ENCODE results near the gene TRMT1. TPM values are rescaled to one million over a fixed set of nuclear protein-coding genes. Genes with fewer than 3 reads are reported as not detected.

Gene TRMT1
- total RNA-seq, 2 experiments from 2014 or later, result 114 TPM

- no peaks in the 10 kb centered on the region for H3K27me3 Mint-ChIP-seq
- H3K9me3 Mint-ChIP-seq, result no peaks in the 10 kb centered on the region
- peaks cover 24% of the 10 kb centered on the region for H3K4me1 Mint-ChIP-seq
- DNase-seq, result no peak
- peaks cover 13% of the 10 kb centered on the region for H3K36me3 Mint-ChIP-seq
- H3K27ac Mint-ChIP-seq, result no peak overlapping the region
- no peak overlapping the region for H3K4me3 Mint-ChIP-seq
These were observed 18.8 kb upstream of the TRMT1 start for GRCh38 chr19:13135068-13136062.

GRCh38 chr19:13134626-13135025, 18.1 kb upstream of the TRMT1 start:
- DNase-seq, result no peak
- Mint-ChIP-seq H3K9me3 (no peaks in the 10 kb centered on the region), H3K27me3 (no peaks in the 10 kb centered on the region), H3K27ac (no peak overlapping the region), H3K36me3 (peaks cover 13% of the 10 kb centered on the region), H3K4me1 (peaks cover 24% of the 10 kb centered on the region), H3K4me3 (no peak overlapping the region)

- Mint-ChIP-seq H3K4me1 (peaks cover 24% of the 10 kb centered on the region), H3K27me3 (no peaks in the 10 kb centered on the region), H3K4me3 (no peak overlapping the region), H3K9me3 (no peaks in the 10 kb centered on the region), H3K27ac (peak overlapping the region; percentile 90), H3K36me3 (peaks cover 13% of the 10 kb centered on the region)
- DNase-seq, result no peak
These were observed 16.8 kb upstream of the TRMT1 start for GRCh38 chr19:13133241-13133870.

GRCh38 chr19:13132471-13133180, 16.1 kb upstream of the TRMT1 start:
- Mint-ChIP-seq H3K27ac (peak overlapping the region; percentile 90), H3K4me1 (peaks cover 28% of the 10 kb centered on the region), H3K36me3 (peaks cover 13% of the 10 kb centered on the region), H3K9me3 (no peaks in the 10 kb centered on the region), H3K4me3 (peak overlapping the region; percentile 15), H3K27me3 (no peaks in the 10 kb centered on the region)
- peak; percentile 68 for DNase-seq

- H3K27ac Mint-ChIP-seq, result peak overlapping the region; percentile 47
- no peaks in the 10 kb centered on the region for H3K9me3 Mint-ChIP-seq
- no peaks in the 10 kb centered on the region for H3K27me3 Mint-ChIP-seq
- H3K4me1 Mint-ChIP-seq, result peaks cover 28% of the 10 kb centered on the region
- DNase-seq, result no peak
- H3K4me3 Mint-ChIP-seq, result no peak overlapping the region
- H3K36me3 Mint-ChIP-seq, result peaks cover 13% of the 10 kb centered on the region
These were observed 14.4 kb upstream of the TRMT1 start for GRCh38 chr19:13130886-13131490.

- H3K4me3 Mint-ChIP-seq, result no peak overlapping the region
- peaks cover 13% of the 10 kb centered on the region for H3K36me3 Mint-ChIP-seq
- no peak overlapping the region for H3K27ac Mint-ChIP-seq
- H3K9me3 Mint-ChIP-seq, result no peaks in the 10 kb centered on the region
- peaks cover 28% of the 10 kb centered on the region for H3K4me1 Mint-ChIP-seq
- no peaks in the 10 kb centered on the region for H3K27me3 Mint-ChIP-seq
- DNase-seq, result no peak
These were observed 12.8 kb upstream of the TRMT1 start for GRCh38 chr19:13129384-13129783.

GRCh38 chr19:13128583-13128982, 12.0 kb upstream of the TRMT1 start:
- Mint-ChIP-seq H3K27me3 (no peaks in the 10 kb centered on the region), H3K4me3 (no peak overlapping the region), H3K4me1 (peaks cover 29% of the 10 kb centered on the region), H3K9me3 (no peaks in the 10 kb centered on the region), H3K36me3 (peaks cover 13% of the 10 kb centered on the region), H3K27ac (no peak overlapping the region)
- no peak for DNase-seq

- no peaks in the 10 kb centered on the region for H3K27me3 Mint-ChIP-seq
- H3K9me3 Mint-ChIP-seq, result no peaks in the 10 kb centered on the region
- H3K36me3 Mint-ChIP-seq, result peaks cover 9% of the 10 kb centered on the region
- DNase-seq, result no peak
- H3K27ac Mint-ChIP-seq, result no peak overlapping the region
- H3K4me3 Mint-ChIP-seq, result no peak overlapping the region
- H3K4me1 Mint-ChIP-seq, result peaks cover 27% of the 10 kb centered on the region
These were observed 11.5 kb upstream of the TRMT1 start for GRCh38 chr19:13127811-13128575.

- H3K9me3 Mint-ChIP-seq, result no peaks in the 10 kb centered on the region
These were observed 10.5 kb upstream of the TRMT1 start for GRCh38 chr19:13127051-13127450.

GRCh38 chr19:13122980-13123957, 6.7 kb upstream of the TRMT1 start:
- Mint-ChIP-seq H3K27me3 (no peaks in the 10 kb centered on the region), H3K4me3 (no peak overlapping the region), H3K9me3 (no peaks in the 10 kb centered on the region), H3K27ac (peak overlapping the region; percentile 56), H3K36me3 (peaks cover 8% of the 10 kb centered on the region), H3K4me1 (peaks cover 46% of the 10 kb centered on the region)
- no peak for DNase-seq

More at GRCh38 chr19:13127051-13127450, 10.5 kb upstream of the TRMT1 start:
- H3K36me3 Mint-ChIP-seq, result peaks cover 5% of the 10 kb centered on the region
- H3K27me3 Mint-ChIP-seq, result no peaks in the 10 kb centered on the region
- no peak overlapping the region for H3K27ac Mint-ChIP-seq
- H3K4me1 Mint-ChIP-seq, result peaks cover 25% of the 10 kb centered on the region
- no peak overlapping the region for H3K4me3 Mint-ChIP-seq
- no peak for DNase-seq

GRCh38 chr19:13122275-13122878, 5.8 kb upstream of the TRMT1 start:
- Mint-ChIP-seq H3K4me3 (no peak overlapping the region), H3K27ac (peak overlapping the region; percentile 56)

GRCh38 chr19:13121551-13122274, 5.2 kb upstream of the TRMT1 start:
- H3K4me1 Mint-ChIP-seq, result peaks cover 42% of the 10 kb centered on the region
- no peaks in the 10 kb centered on the region for H3K9me3 Mint-ChIP-seq
- DNase-seq, result no peak
- peaks cover 8% of the 10 kb centered on the region for H3K36me3 Mint-ChIP-seq
- H3K4me3 Mint-ChIP-seq, result peak overlapping the region; percentile 43
- H3K27ac Mint-ChIP-seq, result peak overlapping the region; percentile 56
- no peaks in the 10 kb centered on the region for H3K27me3 Mint-ChIP-seq

More at GRCh38 chr19:13122275-13122878, 5.8 kb upstream of the TRMT1 start:
- Mint-ChIP-seq H3K36me3 (peaks cover 8% of the 10 kb centered on the region), H3K4me1 (peaks cover 42% of the 10 kb centered on the region), H3K9me3 (no peaks in the 10 kb centered on the region), H3K27me3 (no peaks in the 10 kb centered on the region)
- DNase-seq, result no peak

Data from activated naive CD8-positive, alpha-beta T cell treated with anti-CD3 and anti-CD28 coated beads for 36 hours (primary cell).